Bronchial epithelial cell (primary cell): ENCODE data around the gene KCND2. TPM values are rescaled to one million over a fixed set of nuclear protein-coding genes. Genes with fewer than 3 reads are reported as not detected.

Source experiments
- DNase-seq: peaks from one replicate; pipeline ENCODE4 v3.0.0-alpha.2; 2010; ENCODE audit warnings: low read depth
- FAIRE-seq: peaks from 2 replicates; lab custom pipeline; 2011; peaks lifted over from hg19 to GRCh38; lab: Jason Lieb, UNC
- H3K27me3 ChIP-seq: 2 replicates; pipeline ENCODE4 v1.5.1; 2011; ENCODE audit warnings: low read length; ENCODE audit not compliant: control insufficient read depth, insufficient read depth
- H3K36me3 ChIP-seq: 2 replicates; pipeline ENCODE4 v1.5.1; 2011; ENCODE audit warnings: low read length; ENCODE audit not compliant: control insufficient read depth, insufficient read depth
- H3K4me3 ChIP-seq: 2 replicates; pipeline ENCODE4 v1.5.1; 2011; ENCODE audit warnings: mild to moderate bottlenecking, low read depth, low read length, control low read depth
- total RNA-seq: library from RNA; depleted of rRNA; stranded (reverse); fragments of >200 nt; gene quantifications from 2 replicates; pipeline ENCODE4 v1.2.1, GENCODE V29; 2014
- TF ChIP-seq, protein P1 (sequence below): IDR thresholded peaks from 2 replicates; pipeline ENCODE4 v1.5.1; 2011; ENCODE audit warnings: mild to moderate bottlenecking, moderate library complexity, low read length, control low read depth, inconsistent platforms; ENCODE audit not compliant: insufficient read depth, severe bottlenecking

KCND2 gene
- total RNA-seq, 1 donor from 2014 or later: under 0.01 TPM

GRCh38 chr7:120456699-120457098, 183.7 kb downstream of the KCND2 start:
- no peak for DNase-seq
- TF ChIP-seq, protein P1, sequence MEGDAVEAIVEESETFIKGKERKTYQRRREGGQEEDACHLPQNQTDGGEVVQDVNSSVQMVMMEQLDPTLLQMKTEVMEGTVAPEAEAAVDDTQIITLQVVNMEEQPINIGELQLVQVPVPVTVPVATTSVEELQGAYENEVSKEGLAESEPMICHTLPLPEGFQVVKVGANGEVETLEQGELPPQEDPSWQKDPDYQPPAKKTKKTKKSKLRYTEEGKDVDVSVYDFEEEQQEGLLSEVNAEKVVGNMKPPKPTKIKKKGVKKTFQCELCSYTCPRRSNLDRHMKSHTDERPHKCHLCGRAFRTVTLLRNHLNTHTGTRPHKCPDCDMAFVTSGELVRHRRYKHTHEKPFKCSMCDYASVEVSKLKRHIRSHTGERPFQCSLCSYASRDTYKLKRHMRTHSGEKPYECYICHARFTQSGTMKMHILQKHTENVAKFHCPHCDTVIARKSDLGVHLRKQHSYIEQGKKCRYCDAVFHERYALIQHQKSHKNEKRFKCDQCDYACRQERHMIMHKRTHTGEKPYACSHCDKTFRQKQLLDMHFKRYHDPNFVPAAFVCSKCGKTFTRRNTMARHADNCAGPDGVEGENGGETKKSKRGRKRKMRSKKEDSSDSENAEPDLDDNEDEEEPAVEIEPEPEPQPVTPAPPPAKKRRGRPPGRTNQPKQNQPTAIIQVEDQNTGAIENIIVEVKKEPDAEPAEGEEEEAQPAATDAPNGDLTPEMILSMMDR: no peak

GRCh38 chr7:120460949-120461348, 188.0 kb downstream of the KCND2 start:
- Histone ChIP-seq H3K27me3 (no peaks in the 10 kb centered on the region), H3K36me3 (no peaks in the 10 kb centered on the region), H3K4me3 (no peak overlapping the region)
- FAIRE-seq: no peak
- TF ChIP-seq, protein P1: no peak
- no peak for DNase-seq

More at GRCh38 chr7:120456699-120457098, 183.7 kb downstream of the KCND2 start:
- no peak for FAIRE-seq
- H3K4me3 ChIP-seq: no peak overlapping the region
- no peaks in the 10 kb centered on the region for H3K36me3 ChIP-seq
- H3K27me3 ChIP-seq: no peaks in the 10 kb centered on the region

GRCh38 chr7:120462991-120463390, 190.0 kb downstream of the KCND2 start:
- TF ChIP-seq, protein P1: no peak
- DNase-seq (no peak), FAIRE-seq (no peak)
- Histone ChIP-seq H3K27me3 (no peaks in the 10 kb centered on the region), H3K36me3 (no peaks in the 10 kb centered on the region), H3K4me3 (no peak overlapping the region)

GRCh38 chr7:120464104-120464503, 191.1 kb downstream of the KCND2 start:
- H3K36me3 ChIP-seq: no peaks in the 10 kb centered on the region
- FAIRE-seq: no peak
- H3K4me3 ChIP-seq: no peak overlapping the region
- no peaks in the 10 kb centered on the region for H3K27me3 ChIP-seq
- TF ChIP-seq, protein P1: no peak
- no peak for DNase-seq

- TF ChIP-seq, protein P1: no peak
- no peak for FAIRE-seq
- no peak for DNase-seq
- H3K27me3 ChIP-seq: no peaks in the 10 kb centered on the region
- no peak overlapping the region for H3K4me3 ChIP-seq
- no peaks in the 10 kb centered on the region for H3K36me3 ChIP-seq
These were observed 194.7 kb downstream of the KCND2 start for GRCh38 chr7:120467676-120468075.

GRCh38 chr7:120468611-120469010, 195.6 kb downstream of the KCND2 start:
- DNase-seq (no peak), FAIRE-seq (no peak)
- H3K4me3 ChIP-seq: no peak overlapping the region
- no peaks in the 10 kb centered on the region for H3K36me3 ChIP-seq
- TF ChIP-seq, protein P1: no peak
- no peaks in the 10 kb centered on the region for H3K27me3 ChIP-seq
